Cortex of kidney (tissue), 1 donor: ENCODE results near the gene GRIK4.

Source experiments
- DNase-seq: peaks from one replicate; lab custom pipeline; 2025; lab: John Stamatoyannopoulos, UW

The GRIK4 gene

DNA sequence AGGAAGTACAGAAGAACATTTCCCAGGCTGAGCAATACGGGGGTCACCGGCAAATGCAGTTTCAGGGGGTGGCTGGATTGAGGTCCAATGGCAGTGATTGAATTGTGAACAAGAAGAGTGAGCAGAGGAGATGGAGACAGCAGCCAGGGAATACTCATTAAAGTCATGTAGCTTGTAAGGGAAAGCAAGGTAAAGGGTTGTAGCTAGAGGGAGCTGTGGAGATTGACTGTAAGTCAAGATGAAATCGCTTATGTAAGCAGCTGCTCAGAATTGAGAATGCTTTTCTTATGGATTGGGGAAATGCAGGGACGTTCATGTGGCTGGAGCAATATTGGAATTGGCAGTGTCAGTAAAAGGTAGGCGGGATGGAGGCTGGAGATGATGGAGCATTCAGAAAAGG lies 401.0 kb downstream of the GRIK4 start:
- no peak for DNase-seq

DNA sequence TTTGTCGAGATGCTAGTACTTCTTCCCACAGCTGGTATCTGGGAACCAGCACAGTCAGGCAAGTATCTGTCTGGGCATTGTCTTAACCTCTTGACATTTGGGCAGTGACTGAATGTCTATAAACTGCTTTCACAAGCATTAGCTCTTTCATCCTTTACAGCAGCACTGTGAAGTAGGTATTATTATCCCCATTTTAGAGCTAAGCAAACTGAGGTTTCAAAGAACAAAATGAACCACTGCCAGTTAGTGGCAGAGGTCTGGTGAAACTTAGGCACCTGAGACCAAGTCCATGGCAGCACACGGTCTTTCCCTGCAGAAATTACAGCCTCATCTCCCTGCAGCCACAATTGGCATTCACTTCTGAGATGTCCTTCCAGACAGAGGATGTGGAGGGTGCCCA lies 401.4 kb downstream of the GRIK4 start:
- no peak for DNase-seq

DNA sequence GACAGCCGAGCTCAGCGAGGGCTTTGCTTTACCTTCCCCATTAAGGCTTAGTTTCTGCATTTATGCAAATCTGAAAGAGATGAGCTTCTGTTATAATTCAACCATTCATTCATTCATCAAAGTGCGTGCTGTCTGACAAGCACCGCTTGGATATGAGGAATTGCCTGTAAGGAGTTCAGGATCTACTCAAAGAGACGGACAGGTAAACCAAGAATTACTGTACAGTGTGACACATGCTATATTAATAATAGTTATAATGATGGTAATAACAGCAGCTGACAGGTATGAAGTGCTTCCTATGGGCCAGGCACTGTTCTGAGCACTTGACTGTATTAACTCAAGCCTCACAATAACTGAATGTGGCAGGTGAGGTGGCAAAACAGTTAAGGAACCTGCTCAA lies 402.5 kb downstream of the GRIK4 start:
- no peak for DNase-seq

DNA sequence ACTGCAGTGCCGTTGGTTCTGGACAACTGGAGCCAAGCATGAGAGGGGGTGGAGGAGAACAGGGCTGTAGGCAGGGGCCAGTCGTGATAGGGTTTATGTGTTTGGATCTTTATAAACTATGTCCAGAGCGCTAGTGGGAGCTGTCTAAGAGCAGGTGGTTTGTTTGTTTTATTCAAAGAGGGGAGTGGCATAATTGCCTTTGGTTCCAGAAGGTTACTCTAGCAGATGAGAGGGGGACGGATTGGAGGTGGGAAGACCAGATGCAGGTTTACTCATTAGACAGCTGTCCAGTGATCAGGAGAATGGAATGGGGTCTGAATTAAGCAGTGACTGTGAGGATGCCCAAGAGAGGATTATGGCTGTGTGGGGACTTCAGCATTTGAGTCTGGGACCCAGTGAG lies 403.1 kb downstream of the GRIK4 start:
- no peak for DNase-seq

DNA sequence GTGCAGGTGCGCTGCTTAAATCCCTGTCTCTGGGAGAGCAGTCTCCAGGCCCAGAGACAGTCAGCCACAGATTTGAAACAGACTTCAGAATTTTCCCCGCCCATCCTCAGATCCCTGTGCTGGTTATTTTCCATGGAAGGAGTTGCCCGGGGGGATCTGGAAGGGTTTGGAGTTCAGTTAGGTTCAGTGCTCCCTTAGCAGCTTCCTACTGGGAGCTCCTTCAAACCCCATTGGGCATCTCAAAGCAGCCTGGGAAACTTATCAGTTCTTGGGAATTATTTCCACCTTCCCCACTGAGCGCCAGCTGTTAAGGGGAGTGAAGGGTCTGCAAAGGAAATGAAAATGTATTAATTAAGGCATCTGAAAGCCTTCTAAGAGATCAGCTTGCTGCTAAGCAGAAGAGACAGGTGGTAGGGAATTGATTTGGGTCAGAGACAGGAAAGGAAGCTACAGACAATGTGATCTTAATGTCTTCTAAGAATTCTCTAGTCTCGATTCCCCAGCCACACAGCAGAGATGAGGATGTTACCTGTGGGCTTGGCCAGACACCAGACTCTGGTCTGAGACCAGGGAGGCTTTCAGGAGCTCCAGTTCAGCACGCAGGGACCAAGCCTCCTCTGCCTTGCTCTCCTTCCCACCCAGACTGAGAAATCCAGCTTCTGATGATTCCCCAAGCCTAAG lies 406.2 kb downstream of the GRIK4 start:
- no peak for DNase-seq

DNA sequence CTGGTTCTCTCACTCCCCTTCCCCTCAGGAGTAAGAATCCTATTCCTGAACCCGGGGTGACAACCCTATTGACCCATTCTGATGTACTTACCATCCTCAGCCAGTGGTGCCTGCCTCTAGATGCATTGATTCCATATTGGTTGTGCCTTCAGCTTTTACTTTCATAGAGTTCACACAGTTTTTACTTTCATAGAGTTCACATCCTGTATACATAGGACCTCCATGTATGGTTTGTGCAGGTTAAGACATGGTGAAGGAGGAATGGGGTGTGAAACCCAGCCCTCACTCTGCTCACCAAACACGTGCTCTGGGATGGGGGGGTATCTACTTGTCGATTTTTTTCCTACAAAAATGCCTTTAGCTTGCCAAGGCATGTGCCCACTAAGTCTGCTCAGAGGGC lies 406.7 kb downstream of the GRIK4 start:
- DNase-seq = no peak

DNA sequence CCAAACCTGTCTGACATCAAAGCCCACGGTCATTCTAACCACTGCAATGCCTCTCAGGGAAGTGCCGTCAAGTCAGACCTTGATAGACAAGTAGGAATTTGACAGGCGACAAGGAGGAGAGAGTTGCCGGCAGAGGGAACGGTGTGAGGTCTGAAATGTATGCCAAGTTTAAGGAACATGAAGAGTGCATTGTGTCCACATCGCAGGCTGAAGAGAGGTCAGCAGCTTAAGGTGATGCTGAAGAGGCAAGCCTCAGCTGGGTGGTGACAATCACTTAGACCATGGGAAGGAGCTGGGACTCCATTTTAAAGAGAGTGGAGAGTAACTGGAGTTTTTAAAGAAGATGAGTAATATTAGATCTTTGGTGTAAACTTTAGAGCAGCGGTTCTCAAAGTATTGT lies 407.5 kb downstream of the GRIK4 start:
- DNase-seq = no peak

DNA sequence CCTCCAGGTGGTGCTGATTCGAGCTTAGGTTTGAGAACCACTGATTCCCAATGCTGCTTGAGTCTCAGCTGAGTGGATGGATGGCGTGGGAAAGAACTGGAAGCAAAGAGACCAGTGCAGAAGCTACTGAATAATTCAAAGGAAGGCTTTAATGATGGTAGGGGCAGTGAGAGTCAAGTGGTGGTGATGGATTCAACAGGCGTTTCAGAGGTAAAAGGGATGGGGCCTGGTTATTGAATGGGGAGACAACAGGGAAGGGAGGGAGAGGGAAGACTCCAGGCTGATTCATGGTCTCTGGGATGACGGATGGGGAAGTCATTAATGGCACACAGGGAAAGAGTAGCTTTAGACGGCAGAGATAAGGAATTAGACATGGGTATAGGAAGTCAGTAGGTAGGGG lies 408.0 kb downstream of the GRIK4 start:
- DNase-seq = no peak

DNA sequence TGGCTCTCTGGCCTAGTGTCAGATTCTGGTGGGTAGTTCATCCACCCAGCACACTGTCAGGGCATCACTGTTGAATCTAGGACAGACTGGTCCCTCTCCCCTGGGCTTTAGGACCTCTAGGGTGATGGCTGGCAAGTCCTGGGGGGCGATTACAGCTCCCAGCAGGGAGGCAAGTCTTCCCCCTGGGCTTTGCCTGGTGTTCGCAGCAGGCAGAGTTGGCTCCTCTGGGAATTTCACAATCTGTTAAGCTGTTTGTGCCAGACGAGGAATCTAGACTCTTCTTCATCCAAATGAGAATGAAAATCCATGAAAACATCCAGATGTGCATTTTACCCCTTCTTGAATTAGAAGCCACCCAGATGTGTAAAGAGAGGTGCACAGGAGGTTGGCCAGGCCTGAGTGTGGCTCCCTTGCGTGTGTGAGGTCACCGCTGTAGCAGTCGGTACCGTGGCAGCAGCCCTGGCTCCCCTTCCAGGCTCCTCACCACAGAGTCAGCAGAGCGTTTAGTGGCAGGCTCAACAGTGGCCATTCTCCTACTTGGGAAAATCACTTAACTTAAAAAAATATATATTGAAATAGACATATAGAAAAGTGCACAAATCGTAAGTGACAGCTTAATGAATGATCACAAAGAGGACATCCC lies 412.4 kb downstream of the GRIK4 start:
- DNase-seq = no peak

DNA sequence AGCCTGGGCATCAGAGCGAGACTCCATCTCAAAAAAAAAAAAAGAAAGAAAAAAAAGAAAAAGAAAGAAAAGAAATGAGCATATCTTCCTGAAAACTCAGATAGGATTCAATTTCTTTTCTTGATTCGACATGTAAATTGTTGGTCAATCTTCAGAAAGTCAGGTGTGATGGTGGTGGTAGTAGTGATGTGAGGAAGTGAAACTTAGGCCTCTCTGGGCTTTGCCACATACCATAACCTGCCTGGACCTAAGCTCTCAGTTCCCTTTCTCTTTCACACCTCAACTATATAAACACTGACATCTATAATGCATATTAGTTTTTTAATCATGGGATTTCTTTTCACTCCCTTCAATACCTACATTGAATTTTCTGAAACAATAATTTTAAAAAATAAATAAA lies 414.4 kb downstream of the GRIK4 start:
- no peak for DNase-seq

DNA sequence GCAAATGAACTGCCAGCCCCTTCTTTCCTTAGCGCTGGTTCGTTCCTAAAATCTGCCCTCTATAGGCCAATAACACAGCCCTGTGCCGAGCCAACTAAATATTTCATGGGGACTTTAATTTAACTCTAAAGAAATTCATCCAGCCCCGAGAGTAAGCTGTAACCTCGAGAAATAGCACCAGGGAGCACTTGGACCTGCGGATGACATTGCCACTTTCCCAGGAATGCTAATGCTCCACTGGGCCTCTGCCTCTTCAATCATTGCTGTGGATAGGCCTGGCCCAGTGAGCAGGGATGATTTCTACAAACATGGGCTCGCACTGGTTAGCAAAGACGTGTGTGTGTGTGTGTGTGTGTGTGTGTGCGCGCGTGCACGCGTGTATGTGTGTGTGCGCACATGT lies 417.1 kb downstream of the GRIK4 start:
- no peak for DNase-seq

DNA sequence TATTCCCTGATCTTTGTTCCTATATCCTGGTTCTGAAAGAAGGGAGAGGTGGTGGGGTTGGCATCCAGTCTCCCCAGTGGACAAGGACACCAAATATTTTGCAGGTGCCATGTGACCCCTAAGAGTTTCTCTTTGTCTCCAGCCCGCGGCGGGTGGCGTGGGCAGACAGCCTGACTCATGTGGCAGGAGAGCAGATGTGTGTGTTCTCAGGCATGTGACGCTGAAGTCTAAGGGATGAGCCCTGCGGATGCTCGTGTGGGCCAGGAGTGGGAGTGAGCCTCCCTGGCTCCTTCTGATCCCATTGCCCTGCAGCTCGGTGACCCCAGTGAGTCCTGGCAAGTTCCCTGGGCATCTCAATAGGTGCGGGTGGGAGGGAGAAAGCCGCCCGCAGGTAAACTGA lies 417.5 kb downstream of the GRIK4 start:
- no peak for DNase-seq

DNA sequence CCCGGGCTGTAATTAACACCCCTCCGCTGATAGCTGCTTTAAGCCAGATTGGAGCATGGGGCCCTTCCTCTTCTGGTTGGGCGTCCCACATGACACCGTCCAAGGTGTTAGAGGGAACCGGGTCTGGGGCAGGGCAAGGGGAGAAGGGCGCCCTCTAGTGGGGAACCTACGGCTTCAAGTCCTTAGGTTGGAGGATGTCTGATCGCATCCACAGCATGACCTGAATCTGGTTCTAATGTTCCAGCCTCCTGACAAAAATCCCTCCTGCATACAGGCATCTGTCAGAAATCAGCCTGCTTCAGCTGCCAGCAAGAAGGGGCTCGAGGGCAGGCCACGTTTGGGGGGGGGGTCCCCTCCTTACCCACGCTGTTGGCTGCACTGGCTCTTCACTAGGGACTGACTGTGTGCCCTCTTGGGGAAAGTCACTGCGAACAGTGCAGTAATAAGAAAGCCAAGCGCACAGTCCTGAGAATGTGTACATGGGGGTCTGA lies 418.2 kb downstream of the GRIK4 start:
- DNase-seq = no peak

DNA sequence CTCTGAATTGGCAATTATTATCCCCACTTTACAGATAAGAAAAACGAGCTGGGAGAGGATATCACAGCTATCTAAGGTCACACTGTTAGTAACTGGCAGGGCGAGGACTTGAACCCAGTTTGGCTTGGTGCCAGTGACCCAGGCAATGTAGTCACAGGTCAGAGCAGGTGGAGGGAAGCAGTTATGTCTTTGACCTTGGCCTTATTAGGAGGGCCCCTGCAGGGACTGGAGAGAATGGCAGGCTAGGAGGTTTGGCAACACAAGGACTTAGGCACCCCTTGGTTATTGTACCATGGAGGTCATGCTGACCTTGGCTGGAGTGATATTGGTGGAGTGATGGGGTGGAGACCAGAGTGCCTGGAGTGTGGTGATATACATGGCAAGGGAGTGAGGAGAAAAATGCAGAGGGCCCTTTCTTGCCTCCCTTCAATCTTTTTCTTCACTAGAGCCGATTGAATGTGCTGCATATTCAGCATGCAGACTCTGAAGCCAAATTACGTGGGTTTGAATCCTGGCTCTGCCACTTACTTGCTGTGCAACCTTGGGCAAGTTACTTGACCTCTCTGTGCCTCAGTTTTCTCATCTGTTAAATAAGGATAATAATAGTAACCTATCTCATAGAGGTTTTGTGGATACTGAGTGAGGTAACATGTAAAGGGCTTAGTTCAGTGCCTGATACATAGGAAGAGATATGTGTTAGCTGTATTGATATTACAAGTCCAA lies 419.7 kb downstream of the GRIK4 start:
- DNase-seq = no peak

DNA sequence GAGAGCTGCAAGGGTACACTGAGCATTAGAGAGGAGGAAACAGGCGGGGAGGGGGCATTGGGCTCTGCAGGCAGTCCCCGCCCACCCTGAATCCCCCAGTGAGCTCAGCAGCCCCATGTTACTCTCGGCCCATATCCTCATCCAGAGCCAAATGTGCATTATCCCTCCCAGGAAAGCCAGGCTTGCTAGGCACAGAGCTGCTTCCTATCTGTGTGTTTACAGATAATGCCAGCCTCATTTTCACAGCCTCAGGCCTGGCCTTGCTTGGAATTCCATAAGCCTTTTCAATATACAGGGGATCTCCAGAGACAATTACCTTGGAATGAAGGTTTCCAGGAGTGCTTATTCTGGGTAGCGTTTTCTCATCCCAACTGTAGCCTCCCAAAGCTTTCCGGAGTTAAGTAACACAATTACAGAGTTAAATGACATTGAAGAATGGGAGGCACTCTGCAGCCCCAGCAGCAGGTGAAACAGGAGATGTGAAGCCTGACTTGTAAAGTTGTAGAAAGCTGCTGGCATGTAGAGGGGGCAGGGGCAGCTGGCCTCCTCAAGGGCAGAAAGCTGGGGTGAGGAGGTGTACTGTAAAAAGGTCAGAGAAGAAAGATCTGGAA lies 420.9 kb downstream of the GRIK4 start:
- no peak for DNase-seq

DNA sequence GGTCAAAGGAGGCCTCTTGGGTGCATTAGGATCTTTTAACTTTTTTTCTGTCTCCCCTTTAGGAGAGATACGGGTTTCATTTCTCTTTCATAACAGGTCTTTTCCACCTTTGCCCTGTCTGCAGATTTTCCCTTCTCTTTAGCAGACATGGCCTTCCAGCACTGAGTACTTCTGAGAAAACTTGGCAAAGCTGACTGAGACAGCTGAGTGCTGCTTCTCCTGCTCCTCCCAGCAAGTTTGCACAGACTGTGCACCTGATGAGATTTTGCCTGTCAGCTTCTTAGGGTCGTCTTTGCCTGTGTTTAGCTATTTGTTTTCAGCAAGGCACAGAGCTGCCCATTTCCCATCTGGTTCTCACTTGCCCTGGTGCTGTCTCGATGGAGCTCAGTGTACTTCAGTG lies 424.8 kb downstream of the GRIK4 start:
- no peak for DNase-seq

DNA sequence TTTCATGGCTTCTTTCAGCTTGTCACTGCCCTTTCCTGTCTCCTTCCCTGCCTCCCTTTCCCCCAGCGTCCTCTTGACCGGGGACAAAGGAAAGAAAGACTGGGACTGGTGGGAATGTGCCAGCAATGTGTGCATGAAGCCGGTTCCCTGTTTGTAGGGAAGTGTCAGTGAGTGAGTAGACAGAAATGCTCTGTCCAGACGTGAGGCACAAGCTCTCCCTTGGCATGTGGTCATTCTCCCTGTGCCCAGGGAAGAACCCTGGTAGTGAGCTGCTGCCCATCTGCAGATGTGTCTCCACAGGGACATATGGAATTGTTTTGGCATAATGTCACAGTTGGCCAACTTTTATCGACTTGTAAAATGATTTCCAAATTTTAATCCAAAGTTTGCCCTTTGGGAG lies 426.0 kb downstream of the GRIK4 start:
- no peak for DNase-seq

DNA sequence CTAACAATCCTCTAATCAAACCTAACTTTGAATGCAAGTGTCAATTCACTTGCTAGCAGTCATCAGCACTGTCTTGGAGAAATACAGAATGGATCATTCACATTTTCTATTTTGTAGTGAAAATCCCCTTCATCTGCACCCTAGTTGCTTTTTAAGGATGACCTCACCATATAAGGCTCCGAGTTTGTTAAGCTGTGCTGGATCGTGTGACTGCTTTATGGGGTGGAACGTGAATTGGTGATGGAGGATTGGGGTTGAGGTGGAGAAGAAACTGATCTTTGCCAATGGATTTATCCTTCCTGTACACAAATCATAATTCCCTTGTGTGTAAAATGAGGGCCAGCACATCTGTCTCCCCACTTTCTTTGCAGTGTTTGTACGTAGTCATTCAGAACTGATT lies 426.7 kb downstream of the GRIK4 start:
- no peak for DNase-seq

DNA sequence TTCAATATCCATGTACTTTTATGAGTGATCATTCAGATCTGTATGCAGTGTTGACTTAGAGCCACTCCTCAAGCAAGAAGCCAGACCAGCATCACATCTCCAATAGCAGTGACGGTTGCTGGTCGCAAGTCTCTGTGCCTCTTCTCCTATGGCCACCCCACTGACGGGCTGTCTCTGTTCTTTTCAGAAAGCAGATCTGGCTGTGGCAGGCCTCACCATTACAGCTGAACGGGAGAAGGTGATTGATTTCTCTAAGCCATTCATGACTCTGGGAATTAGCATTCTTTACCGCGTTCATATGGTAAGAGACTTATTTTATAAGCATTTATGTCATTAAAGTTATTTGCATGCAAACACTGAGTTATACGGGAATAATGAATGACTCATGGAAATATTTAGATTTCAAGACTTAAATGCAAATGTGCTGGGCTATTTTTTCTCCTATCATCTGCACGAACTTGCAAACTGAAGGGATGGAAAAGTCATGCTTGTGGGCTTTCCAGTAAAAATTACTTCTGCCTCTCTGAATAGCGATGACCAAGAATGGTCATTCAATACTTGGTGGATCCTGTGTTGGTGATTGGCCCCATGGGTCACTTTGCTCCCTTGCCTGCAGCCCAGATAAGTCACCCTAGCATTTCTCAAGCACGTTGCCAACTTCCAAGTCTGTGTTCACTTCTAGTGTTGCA lies 428.8 kb downstream of the GRIK4 start:
- DNase-seq = no peak

DNA sequence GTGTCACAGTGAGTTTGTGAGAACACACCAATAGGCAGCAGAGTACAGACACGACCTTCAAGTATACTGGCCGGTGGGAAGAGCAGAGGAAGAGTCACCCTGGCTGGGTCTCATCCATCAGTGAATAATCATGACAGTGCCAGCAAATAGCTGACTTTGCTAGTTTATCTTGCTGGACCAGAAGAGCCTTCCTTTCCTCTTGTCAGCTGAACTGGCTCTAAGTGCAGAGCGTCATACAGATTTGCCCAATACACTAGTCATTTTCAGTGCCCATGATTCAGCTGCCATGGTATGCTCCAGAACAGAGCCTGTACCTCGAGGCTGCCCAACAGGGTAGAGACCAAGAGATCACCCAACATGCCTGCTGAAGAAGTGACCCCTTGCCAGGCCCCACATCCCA lies 429.5 kb downstream of the GRIK4 start:
- no peak for DNase-seq

DNA sequence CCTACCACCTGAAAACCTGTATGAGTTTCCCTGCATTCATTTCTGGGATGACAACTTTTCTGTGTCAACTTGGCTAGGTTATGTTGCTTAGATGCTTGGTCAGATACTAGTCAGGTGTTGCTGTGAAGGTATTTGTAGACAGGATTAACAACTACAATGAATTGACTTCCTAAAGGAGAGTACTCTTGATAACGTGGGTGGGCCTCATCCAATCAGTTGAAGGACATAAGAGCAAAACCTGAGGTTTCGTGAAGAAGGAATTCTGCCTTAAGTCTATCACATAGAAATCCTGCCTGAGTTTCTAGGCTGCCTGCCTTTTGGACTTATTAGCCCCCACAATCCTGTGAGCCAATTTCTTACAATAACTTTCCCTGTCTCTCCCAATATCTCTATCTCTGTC lies 431.2 kb downstream of the GRIK4 start:
- DNase-seq = no peak

DNA sequence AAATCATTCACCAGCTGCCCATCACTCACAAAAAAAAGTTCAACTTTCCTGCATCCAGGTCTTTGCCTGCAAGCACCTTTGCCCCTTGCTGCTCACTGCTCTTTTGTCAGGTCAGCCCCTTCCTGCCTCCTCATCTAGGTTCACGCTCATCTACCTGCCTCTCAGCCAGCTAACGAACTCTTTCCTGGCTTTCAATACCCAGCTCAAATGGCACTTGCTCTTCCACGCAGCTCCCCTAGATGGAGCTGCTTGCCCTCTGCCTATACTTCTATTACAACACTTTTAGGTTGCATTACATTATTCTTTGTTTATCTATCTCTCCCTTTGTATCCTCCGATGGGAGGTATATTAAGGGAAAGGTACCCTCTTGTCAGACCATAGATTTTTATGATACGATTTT lies 433.5 kb downstream of the GRIK4 start:
- no peak for DNase-seq
